GM21576 (cell line): ENCODE data around the gene CA10.

Experiments
- ATAC-seq: cut with Tn5 transposase; IDR thresholded peaks from one replicate; pipeline ENCODE4 v1.9.1; 2021; ENCODE audit warnings: mild to moderate bottlenecking, moderate library complexity; ENCODE audit not compliant: unreplicated experiment

CA10 gene

DNA sequence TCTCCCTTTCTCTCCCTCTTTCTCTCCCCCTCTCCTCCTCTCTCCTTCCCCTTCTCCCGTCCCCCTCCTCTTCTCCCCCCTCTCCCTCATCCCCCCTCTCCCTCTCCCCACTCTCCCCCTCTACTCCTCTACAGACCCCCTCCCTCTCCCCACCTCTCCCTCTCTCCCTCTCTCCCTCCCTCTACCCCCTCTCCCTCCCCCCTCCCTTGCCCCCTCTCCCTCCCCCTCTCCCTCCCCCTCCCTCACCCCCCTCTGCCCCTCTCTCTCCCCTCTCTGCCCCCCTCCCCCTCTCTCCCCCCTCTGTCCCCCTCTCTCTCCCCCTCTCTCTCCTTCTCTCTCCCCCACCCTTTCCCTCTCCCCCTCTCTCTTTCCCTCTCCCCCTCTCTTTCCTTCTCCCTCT lies 545.3 kb downstream of the CA10 start:
- ATAC-seq: no peak

DNA sequence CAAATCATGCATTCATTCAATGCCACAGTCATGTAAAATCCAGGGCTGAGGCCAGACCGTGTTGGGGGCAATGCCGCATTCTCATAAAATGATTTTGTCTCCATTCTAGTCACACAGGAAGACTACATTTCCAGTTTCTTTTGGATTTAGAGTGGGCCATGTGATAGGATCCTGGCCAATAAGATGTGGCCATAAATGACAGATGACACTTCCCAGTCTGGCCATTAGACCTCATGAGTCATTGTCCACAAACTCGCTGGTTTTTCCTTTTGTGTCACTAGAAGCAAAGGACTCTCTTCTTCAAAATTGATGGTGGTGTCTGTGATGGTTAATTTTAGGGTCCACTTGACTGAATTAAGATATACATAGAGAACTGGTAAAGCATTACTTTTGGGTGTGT lies 545.8 kb downstream of the CA10 start:
- no peak for ATAC-seq

DNA sequence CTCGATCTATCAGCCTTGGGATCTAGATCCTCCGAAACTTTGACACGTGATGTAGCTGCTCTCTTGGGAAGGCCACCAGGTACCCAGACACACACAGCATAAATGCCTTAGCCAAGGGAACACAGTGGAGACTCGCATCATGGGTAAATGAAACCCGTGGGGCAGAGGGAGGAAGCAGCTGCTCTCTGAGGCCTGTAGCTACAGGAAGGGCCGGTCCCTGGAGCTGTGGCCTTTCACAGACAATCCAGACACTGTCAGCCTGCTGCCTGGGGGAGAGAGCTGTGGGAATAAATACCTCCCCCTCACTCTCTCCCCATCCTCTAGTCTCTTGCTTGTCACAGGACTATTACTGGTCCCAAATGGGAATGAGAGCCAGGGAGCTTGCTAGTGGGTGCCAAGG lies 546.9 kb downstream of the CA10 start:
- no peak for ATAC-seq

DNA sequence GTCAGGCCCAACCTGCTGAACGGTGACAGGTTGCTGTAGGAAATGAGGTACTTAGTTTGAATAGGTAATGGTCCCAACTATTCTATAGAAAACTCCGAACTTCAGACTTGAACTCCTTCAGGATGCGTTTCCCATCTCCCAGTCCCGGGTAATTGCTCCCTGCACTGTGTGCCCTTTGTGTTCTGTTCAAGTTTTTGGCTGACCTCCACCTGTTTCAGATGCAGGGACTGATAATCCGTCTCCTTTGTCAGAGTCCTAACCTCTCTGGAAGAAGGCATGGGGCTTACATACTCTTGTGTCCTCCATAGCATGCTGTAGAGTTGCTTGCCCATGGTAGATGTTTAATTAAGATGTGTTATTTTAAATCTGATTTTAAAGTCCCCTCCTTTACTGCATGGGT lies 547.7 kb downstream of the CA10 start:
- no peak for ATAC-seq

DNA sequence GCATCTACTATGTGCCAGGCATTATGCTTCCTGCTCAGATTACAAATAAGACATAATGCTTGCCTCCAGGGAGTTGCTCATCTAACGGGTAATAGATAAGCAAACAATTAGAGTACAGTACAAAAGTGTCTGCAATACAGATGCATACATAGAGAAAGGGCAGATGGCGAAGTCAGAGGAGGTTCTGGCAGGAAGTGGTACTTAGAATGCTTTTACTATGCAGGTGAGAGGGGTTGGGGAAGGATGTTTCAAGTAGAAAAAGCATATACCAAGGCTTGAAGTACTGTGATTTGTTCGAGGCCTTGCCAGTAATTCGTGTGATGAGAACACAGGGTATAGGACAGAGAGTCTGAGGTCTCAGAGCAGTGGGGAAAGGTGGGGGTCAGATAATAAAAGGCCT lies 548.4 kb downstream of the CA10 start:
- ATAC-seq: no peak

DNA sequence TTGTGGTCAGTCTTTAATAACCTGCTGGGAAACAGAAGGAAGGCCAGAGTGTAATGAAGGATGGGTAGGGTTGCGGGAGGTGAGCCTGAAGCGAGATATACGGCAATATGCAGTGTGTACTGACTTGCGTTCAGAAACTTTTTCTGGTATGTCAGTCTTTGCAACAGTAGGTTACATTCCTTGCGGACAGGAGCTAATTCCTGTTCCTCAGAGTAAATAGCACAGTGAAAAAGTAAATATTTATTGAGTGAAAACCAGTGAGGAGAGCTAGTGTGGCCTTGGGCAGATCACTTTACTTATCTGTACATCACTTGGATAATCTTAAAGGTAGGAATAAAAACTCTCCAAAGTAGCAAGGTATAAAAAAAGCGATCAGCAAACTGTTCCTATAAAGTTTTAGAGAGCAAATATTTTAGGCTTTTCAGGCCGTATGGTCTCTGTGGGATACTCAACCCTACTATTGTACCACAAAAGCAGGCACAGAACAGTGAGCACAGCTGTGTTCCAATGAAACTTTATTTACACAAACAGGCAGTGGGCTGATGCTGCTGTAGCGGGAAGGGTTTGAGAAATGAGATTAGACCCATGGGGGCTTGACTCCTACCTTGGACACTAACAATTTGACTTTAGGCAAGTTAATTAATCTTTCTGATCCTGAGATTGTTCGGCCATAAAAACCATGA lies 550.1 kb downstream of the CA10 start:
- no peak for ATAC-seq

DNA sequence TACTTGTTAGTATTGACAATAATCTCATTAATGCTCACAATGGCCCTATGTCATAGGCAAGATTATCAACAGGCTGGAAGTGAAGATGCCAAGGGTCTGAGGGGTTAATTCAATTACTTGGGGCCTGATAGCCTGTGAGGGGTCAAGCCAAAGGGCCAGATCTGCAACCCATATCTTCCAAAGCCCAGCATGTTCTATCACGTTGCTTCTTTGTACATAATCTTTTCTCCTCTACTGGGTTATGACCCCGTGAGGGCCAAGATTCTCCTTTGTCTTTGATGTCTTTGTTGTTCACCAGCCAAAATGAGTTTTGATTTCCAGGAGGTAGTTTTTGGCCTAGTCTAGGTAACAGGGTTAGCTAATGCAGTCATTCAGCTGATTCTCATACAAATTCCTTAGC lies 551.0 kb downstream of the CA10 start:
- ATAC-seq: no peak

DNA sequence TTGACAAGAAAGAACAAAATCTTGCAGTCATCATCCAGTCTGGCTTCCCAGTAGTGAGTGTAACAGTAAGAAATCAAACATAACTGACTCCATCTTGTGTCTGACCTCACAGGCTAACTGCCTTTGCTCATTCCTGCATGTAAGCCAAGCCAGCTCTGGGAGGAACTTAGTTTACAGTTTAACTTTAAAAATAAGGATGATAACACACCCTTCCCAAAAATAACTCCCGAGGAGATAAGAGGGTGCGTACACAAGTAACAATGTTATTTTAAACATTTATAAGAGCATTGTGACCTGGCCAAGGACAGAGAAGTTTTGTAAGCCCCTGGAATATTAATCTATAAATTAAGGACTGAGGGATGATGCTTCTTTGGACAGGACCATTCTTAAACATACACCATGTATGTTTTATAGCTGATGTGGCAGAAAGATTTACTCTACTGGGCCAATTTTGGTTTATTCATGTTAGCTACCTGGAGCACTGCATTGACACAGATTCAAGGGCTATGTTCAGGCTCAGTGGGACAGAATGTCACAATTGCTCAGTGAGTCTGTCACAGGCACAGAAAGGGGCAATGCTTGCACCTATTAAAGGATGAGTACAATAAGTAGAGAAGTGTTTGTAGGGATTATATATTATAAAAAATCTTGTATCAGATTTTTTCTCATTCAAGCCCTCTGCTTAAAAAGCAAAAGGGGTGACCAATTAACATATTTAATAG lies 554.1 kb downstream of the CA10 start:
- no peak for ATAC-seq

DNA sequence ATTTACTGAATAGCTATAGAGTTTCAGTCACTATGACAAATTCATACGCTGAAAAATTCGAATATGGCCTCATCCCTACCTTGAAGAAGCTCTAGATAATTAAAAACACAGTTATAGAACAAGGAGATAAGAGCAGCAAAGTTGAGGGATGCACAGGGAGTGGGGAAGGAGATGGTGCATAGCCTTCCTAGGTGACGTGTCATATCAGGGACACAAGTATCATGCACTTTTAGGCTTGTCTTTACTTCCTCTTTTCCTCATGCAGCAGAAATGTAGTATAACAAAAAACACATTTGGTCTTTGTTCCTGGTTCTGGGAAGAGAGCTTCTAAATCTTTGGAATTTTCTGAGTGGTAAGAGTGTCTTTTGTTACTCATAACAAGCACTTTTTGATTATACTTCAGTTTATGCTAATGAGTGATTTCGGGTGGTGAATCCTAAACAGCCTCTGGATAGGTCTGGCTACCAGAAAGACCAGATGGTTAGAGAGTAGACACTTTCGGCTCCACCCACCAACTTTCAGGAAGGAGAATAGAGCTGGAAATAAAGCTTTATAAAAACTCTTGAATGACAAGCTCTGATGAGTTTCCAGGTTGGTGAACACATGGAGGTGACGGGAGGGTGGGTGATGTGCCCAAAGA lies 556.8 kb downstream of the CA10 start:
- ATAC-seq: no peak

DNA sequence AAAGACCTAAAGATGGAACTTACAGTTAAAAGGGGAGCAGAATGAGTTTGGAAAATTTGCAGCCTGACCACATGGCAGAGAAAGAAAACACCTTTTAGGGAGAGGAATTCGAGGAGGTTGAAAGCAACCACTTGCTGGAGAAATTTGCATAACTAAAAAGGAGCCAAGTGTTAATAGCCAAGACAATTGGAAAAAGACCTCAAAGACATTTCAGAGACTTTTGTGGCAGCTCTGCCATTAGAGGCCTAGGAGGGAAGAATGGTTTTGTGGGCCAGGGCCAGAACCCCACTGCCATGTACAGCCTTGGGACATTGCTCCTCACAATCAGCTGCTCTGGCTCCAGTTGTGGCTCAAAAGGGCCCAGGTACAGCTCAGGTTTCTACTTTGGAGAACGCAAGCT lies 559.7 kb downstream of the CA10 start:
- ATAC-seq: no peak

DNA sequence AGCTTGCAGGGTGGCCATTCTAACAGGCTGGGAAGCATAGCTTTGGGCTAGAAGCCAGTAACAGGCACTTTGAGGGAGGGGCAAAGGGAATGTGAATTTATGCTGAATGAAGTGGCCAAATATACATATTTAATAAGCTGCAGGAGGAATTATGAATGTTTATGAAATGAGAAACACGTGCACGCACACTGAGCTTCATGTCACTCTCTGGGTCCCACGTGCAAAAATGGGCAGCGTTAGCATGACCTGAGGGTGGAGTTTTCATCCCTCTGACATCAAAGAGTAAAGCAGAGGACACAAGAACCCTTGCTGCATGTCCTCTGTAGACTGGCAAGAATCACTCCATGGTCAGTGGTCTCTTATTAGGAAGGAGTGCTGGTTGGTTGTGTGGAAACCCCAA lies 561.2 kb downstream of the CA10 start:
- no peak for ATAC-seq

DNA sequence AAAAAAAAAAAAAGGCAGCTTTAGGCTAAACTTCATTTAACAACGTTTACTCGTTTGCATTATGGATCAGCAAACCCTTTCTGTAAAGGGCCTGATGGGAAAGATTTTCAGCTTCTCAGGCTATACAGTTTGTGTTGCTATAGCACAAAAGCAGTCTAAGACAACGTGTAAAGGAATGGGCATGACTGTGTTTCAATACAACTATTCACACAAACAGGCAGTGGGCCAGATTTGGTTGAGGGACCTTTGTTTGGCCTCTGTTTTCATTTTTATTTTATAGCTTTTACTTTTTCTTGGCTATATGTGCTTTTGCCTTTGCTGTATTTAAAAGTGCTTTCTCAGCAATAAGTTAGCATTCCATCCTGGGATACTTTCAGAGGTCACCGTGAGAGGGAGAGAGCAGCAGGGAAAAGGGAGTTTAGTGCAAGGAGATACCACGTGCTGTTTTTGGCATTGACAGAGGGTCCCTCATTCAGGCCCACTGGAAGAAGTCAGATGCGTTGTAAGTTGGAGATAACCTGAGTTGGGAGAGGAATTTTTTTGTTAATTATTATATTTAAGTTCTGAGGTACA lies 562.6 kb downstream of the CA10 start:
- no peak for ATAC-seq

DNA sequence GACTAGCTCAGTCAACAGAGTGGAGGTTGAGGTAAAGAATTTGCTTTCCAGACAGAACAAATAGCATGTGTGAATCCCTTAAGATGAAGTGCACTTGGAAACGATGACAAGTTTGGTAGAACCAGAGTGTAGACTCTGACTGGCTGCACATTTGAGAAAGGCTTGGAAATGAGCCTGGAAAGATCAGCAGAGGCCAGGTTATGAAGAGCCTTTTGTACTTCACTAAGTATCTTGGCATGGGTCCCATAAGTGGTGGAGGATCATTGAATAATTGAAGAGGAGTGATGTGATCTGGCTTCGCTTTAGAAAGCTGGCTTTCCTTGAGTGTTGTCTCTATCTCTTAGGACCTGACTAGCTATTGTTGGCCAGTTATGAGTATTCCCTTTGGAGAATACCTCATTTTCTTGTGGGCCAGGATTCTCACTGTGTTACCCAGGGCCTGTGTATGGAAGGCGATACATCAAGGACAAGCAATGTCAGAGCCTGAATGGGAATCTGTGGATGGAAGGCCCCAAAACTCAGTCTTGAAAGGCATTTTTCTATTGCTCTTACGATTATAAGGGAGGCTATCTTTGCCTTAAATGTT lies 568.4 kb downstream of the CA10 start:
- ATAC-seq: no peak

DNA sequence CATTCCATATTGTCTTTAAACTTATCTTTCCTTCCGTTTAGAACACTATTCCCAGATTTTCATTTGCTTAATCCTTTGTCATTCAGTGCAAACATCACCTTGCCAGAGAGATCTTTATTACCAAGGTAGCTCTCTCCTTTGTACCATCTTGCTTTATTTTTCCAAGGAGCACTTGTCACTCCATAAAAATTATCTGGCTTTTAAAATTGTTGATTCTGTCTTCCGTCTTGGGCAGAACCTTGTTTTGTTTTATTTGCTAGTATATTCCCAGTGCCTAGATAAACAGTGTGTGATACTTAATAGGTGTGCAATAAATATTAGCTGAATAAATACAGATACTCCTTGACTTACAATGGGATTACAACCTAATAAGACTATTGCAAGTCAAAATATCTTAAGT lies 570.5 kb downstream of the CA10 start:
- no peak for ATAC-seq

DNA sequence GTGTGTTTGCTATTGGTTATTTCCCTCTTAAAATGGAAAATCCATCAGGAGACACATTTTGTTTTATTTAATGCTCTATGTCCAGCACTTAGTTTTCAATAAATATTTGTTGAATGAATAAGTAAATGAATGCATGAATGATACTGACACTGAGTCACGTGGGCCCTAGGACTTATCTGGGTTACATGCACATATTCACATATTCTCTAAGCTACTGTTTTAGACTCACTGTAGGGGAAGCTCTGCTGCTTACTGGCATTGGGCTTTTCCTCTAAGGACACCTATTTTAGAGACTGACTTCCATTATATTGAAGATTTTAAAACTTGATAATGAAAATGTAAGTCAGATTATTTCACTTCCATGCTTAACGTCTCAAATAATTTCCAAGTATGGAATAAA lies 571.0 kb downstream of the CA10 start:
- no peak for ATAC-seq

DNA sequence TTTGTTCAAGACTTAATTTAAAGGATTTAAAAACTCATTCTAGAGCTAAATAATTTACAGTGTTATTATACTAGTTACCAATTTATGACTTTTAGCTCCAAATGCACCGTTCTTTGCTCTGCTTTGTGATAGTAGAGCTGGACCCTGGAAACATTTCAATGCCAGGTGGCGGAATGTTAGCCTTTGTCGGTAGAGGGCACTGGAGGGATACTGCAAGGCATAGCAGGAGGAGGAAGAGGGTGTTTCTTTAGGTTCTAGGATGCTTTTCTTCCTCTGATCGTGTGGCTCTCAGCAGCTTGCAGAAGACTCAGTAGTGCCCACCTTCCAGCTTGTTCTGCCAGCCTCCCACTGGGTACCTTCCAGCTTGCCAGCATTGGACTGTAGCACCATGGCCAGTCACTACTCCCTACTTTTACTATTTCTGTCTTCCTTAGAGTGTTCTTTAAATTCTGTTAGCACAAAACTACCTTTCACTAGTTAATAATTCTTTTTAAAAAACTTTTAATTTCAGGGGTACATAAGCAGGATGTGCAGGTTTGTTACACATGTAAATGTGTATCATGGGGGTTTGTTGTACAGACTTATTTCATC lies 572.9 kb downstream of the CA10 start:
- no peak for ATAC-seq

DNA sequence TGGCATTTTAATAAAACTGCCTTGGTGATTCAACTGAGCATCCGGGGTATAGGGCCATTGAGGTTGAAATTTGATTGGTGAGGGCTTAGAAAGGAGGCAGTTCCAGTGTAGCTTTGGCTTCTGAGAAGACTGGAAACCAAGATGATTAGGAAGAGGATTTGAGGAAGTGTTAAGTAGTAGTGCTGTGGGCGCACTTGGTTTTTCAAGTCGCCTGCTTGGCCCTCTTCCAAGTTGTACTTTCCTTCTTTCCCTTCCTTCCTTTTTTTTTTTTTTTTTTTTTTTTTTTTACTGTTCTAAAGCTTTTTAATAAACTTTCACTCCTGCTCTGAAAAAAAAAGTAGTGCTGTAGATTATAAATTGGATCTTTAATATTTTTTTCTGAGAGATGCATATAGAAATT lies 577.6 kb downstream of the CA10 start:
- ATAC-seq: no peak
